Endothelial cell of umbilical vein (primary cell): ENCODE measurements around the gene ALDH1L1. TPM values are rescaled to one million over a fixed set of nuclear protein-coding genes. Genes with fewer than 3 reads are reported as not detected.

ENCODE experiments used
- BruUV-seq: library from RNA; stranded (reverse); fragments of 400-500 nt; replicated peaks from 2 replicates; lab custom pipeline; 2021; lab: Mats Ljungman, UMichigan
- CTCF ChIA-PET: fragments of 300-600, 350-600 bp; sonication (Branson Sonifier 250); formaldehyde crosslinking; loops from one replicate; lab custom pipeline; 2021; ENCODE audit warnings: antibody characterized with exemption, inconsistent platforms; lab: Charles Lee
- POLR2A ChIA-PET: fragments of 300-600, 350-600 bp; sonication (Branson Sonifier 250); formaldehyde crosslinking; loops from one replicate; lab custom pipeline; 2021; ENCODE audit warnings: antibody characterized with exemption, inconsistent platforms; lab: Charles Lee
- DNase-seq: peaks from one replicate; pipeline ENCODE4 v3.0.0-alpha.2; 2011; ENCODE audit warnings: low read depth, low spot score
- FAIRE-seq: peaks from 2 replicates; lab custom pipeline; 2011; peaks lifted over from hg19 to GRCh38; lab: Jason Lieb, UNC
- H2AFZ ChIP-seq: 2 replicates; pipeline ENCODE4 v1.6.0; 2012; ENCODE audit warnings: low read depth, low read length, control low read depth, inconsistent platforms
- H3K27ac ChIP-seq: 2 replicates; pipeline ENCODE4 v1.5.1; 2011; ENCODE audit warnings: low read depth, mild to moderate bottlenecking, control low read depth, low read length, moderate library complexity; ENCODE audit not compliant: insufficient read depth
- H3K27me3 ChIP-seq, 2 experiments: 2 replicates each; pipeline versions ENCODE4 v1.6.0 to v1.6.1; 2011; ENCODE audit warnings: low read length in 2 of 2, mixed read lengths in 1 of 2; ENCODE audit not compliant: control insufficient read depth in 2 of 2, insufficient read depth in 2 of 2
- H3K36me3 ChIP-seq, 2 experiments: 2 replicates in 1 of 2; 3 replicates in 1 of 2; pipeline ENCODE4 v1.5.1; 2011; ENCODE audit warnings: low read length in 2 of 2, mild to moderate bottlenecking in 1 of 2, moderate library complexity in 1 of 2; ENCODE audit not compliant: control insufficient read depth in 2 of 2, insufficient read depth in 2 of 2; ENCODE audit errors: extremely low read depth in 1 of 2
- H3K4me1 ChIP-seq: 3 replicates; pipeline ENCODE4 v1.5.1; 2011; ENCODE audit warnings: mild to moderate bottlenecking, low read length; ENCODE audit not compliant: control insufficient read depth, insufficient read depth; ENCODE audit errors: extremely low read depth
- H3K4me2 ChIP-seq: 2 replicates; pipeline ENCODE4 v1.6.1; 2011; ENCODE audit warnings: low read length, control low read depth, mixed read lengths; ENCODE audit not compliant: insufficient read depth
- H3K4me3 ChIP-seq, 3 experiments: fragments of 200-600 bp in 1 of 3; sonication (generic), shearing (Covaris generic) in 1 of 3; replicated peaks in 1 of 3; 2 replicates each; pipeline ENCODE4 v1.5.1; 2011 to 2016; ENCODE audit warnings: control low read depth in 3 of 3, low read length in 3 of 3, mild to moderate bottlenecking in 2 of 3, inconsistent platforms in 1 of 3, low read depth in 1 of 3, moderate library complexity in 1 of 3; ENCODE audit not compliant: insufficient read depth in 1 of 3
- H3K79me2 ChIP-seq: 2 replicates; pipeline ENCODE4 v1.6.0; 2012; ENCODE audit warnings: low read length, inconsistent platforms; ENCODE audit not compliant: control insufficient read depth, insufficient read depth
- H3K9ac ChIP-seq: replicated peaks from 2 replicates; pipeline ENCODE3; 2011; ENCODE audit warnings: low read length, control low read depth; ENCODE audit not compliant: insufficient read depth; ENCODE audit errors: extremely low read depth
- H3K9me1 ChIP-seq: replicated peaks from 3 replicates; pipeline ENCODE4 v1.6.0; 2011; ENCODE audit warnings: mild to moderate bottlenecking, low read length; ENCODE audit not compliant: control insufficient read depth, insufficient read depth; ENCODE audit errors: extremely low read depth
- H3K9me3 ChIP-seq: replicated peaks from 2 replicates; pipeline ENCODE4 v1.5.1; 2012; ENCODE audit warnings: low read length, inconsistent platforms; ENCODE audit not compliant: control insufficient read depth, insufficient read depth
- H4K20me1 ChIP-seq: replicated peaks from 2 replicates; pipeline ENCODE3; 2011; ENCODE audit warnings: mild to moderate bottlenecking, low read length; ENCODE audit not compliant: control insufficient read depth, insufficient read depth; ENCODE audit errors: extremely low read depth
- EZH2 ChIP-seq: IDR thresholded peaks from 2 replicates; pipeline ENCODE4 v1.6.1; 2012; ENCODE audit warnings: borderline replicate concordance, low read depth, mild to moderate bottlenecking, moderate library complexity, low read length, inconsistent platforms; ENCODE audit not compliant: severe bottlenecking
- FOS ChIP-seq: IDR thresholded peaks from 2 replicates; pipeline ENCODE4 v1.6.1; 2011; ENCODE audit warnings: mild to moderate bottlenecking, low read length, moderate library complexity, borderline replicate concordance; ENCODE audit not compliant: insufficient read depth
- GATA2 ChIP-seq: IDR thresholded peaks from 2 replicates; pipeline ENCODE4 v1.7.0; 2011; ENCODE audit warnings: low read depth, mild to moderate bottlenecking, moderate library complexity, mixed read lengths, low read length; ENCODE audit not compliant: insufficient read length, insufficient read depth
- JUN ChIP-seq: IDR thresholded peaks from 2 replicates; pipeline ENCODE4 v1.6.1; 2011; ENCODE audit warnings: borderline replicate concordance, low read depth; ENCODE audit not compliant: insufficient read length, insufficient read depth
- MYC ChIP-seq: IDR thresholded peaks from one replicate; pipeline ENCODE4 v1.6.1; 2011; ENCODE audit warnings: mild to moderate bottlenecking, low read depth, low read length
- POLR2A ChIP-seq: IDR thresholded peaks from 2 replicates; pipeline ENCODE4 v1.6.1; 2012; ENCODE audit warnings: low read depth, mild to moderate bottlenecking, control low read depth, low read length
- POLR2AphosphoS5 ChIP-seq: IDR thresholded peaks from 2 replicates; pipeline ENCODE4 v1.6.1; 2012; ENCODE audit warnings: low read depth, mild to moderate bottlenecking, control low read depth, low read length, moderate library complexity; ENCODE audit not compliant: insufficient read depth
- dilution Hi-C: fragments of 300-500 bp; cut with MboI; formaldehyde crosslinking; loops from one replicate; pipeline ENCODE4 v1.15.0; 2019; ENCODE audit warnings: low sequenced_read_pairs; ENCODE audit not compliant: extremely low pct_ligation_motif_present
- intact Hi-C: fragments of 100-400 bp; cut with micrococcal nuclease; formaldehyde crosslinking; loops from one replicate; pipeline ENCODE4 v1.10.0; 2022
- polyA plus RNA-seq, 4 experiments: library from polyadenylated mRNA; depleted of rRNA in 3 of 4; stranded (reverse) in 3 of 4; unstranded in 1 of 4; fragments of >200 nt; gene quantifications; 2 replicates each; pipeline versions ENCODE4 v1.2.1 to v1.2.3, GENCODE V29; 2011 to 2012; ENCODE audit warnings: missing spikeins in 1 of 4
- total RNA-seq: library from RNA; stranded (reverse); gene quantifications from 2 replicates; pipeline ENCODE4 v1.2.3, GENCODE V29; 2021
- TF ChIP-seq, protein P1 (sequence below), 2 donors: IDR thresholded peaks; 1 replicate in 1 of 2; 2 replicates in 1 of 2; pipeline ENCODE4 v1.5.1; 2011; ENCODE audit warnings: low read length in 2 of 2, mild to moderate bottlenecking in 2 of 2, moderate library complexity in 2 of 2, control low read depth in 1 of 2, inconsistent platforms in 1 of 2, low read depth in 1 of 2; ENCODE audit not compliant: insufficient read depth in 1 of 2; ENCODE audit errors: extremely low read depth in 1 of 2
- TF ChIP-seq, protein P2 (sequence below): IDR thresholded peaks from 2 replicates; pipeline ENCODE4 v1.6.1; 2011; ENCODE audit not compliant: insufficient read depth, insufficient read length

ALDH1L1 gene
- total and polyA plus RNA-seq, 2 donors (not counting 3 experiments of a cell fraction or from before 2014, with no cell fraction given) = not detected

DNA sequence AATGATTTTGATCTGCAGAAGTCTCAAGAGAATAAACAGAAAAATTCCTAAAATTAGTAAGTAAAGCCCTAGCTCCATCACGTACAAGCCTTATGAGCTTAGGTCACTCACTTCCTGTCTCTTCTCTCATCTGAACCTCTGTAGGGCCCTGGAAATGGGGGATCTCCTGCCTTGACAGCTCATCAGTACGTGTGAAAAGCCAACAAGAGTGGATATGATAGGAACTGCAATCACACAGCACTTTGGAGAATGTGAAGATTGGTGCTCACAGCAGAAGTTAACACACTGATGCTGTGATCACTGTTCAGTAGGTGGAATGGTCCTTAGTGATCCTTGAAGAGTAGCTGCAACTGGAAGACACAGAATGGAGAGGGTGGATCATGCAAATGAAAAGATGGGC is 27.8 kb upstream of the ALDH1L1 start:
- DNase-seq (no peak), FAIRE-seq (no peak)
- Histone ChIP-seq H3K36me3 (no peaks in the 10 kb centered on the region), H3K4me3 (no peak overlapping the region), H4K20me1 (no peaks in the 10 kb centered on the region), H3K9ac (no peak overlapping the region), H3K9me1 (no peaks in the 10 kb centered on the region), H3K27me3 (peaks cover 5% of the 10 kb centered on the region in 2 experiments), H3K4me2 (no peak overlapping the region), H2AFZ (no peak overlapping the region), H3K79me2 (no peaks in the 10 kb centered on the region), H3K4me1 (peaks cover 4% of the 10 kb centered on the region), H3K27ac (no peak overlapping the region), H3K9me3 (no peaks in the 10 kb centered on the region)
- TF ChIP-seq EZH2 (no peak), JUN (no peak), MYC (no peak), POLR2AphosphoS5 (no peak), GATA2 (no peak), FOS (no peak), POLR2A (no peak)
- TF ChIP-seq, protein P1, sequence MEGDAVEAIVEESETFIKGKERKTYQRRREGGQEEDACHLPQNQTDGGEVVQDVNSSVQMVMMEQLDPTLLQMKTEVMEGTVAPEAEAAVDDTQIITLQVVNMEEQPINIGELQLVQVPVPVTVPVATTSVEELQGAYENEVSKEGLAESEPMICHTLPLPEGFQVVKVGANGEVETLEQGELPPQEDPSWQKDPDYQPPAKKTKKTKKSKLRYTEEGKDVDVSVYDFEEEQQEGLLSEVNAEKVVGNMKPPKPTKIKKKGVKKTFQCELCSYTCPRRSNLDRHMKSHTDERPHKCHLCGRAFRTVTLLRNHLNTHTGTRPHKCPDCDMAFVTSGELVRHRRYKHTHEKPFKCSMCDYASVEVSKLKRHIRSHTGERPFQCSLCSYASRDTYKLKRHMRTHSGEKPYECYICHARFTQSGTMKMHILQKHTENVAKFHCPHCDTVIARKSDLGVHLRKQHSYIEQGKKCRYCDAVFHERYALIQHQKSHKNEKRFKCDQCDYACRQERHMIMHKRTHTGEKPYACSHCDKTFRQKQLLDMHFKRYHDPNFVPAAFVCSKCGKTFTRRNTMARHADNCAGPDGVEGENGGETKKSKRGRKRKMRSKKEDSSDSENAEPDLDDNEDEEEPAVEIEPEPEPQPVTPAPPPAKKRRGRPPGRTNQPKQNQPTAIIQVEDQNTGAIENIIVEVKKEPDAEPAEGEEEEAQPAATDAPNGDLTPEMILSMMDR (IDR thresholded peaks at IDR 0.05; ENCODE audit: extremely low read depth in 1 of 2, insufficient read depth in 1 of 2, low read depth in 1 of 2, low read length in 2 of 2) = no peak
- TF ChIP-seq, protein P2, sequence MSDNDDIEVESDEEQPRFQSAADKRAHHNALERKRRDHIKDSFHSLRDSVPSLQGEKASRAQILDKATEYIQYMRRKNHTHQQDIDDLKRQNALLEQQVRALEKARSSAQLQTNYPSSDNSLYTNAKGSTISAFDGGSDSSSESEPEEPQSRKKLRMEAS = no peak
- intact Hi-C loops = no loop called here
- POLR2A ChIA-PET = no interaction called here
- no TSS peak for BruUV-seq
- dilution Hi-C loops = no loop called here
- CTCF ChIA-PET = interaction anchor here (6.8 kb wide), 1 partner anchor 10 kb away, joined by 55 read pairs; no protein-coding TSS in a partner anchor
